ENCODE measurements around the gene FLNB. TPM values are rescaled to one million over a fixed set of nuclear protein-coding genes. Genes with fewer than 3 reads are reported as not detected.

The FLNB gene
- total RNA-seq, 4 donors from 2014 or later = 282 to 707 (median 563) TPM

DNA sequence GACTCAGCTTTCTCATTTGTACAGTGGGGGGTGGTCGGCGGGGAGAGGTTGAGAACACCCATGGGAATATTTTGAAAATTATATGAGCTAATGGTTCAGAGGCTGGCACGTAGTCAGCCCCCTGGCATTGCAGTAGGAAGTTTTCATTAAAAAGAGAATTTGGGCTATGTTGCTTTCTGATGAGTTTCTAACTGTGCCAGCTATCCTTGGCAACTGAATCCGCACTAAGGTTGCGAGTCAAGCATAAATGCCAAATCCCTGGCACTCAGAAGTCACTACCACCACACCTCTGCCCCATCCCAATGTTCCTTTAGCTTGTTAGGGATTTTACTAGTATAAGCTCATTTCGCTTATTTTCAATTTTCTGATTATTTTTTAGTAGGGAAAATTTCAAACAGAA lies 111.0 kb downstream of the FLNB start:
- H3K4me1 ChIP-seq = peaks cover 5 to 38% (median 15%) of the 10 kb centered on the region in 4 donors
- TF ChIP-seq POLR2AphosphoS5 (IDR thresholded peaks at IDR 0.05) = no peak
- TF ChIP-seq POLR2A (IDR thresholded peaks at IDR 0.05) = no peak
- TF ChIP-seq, protein P1, sequence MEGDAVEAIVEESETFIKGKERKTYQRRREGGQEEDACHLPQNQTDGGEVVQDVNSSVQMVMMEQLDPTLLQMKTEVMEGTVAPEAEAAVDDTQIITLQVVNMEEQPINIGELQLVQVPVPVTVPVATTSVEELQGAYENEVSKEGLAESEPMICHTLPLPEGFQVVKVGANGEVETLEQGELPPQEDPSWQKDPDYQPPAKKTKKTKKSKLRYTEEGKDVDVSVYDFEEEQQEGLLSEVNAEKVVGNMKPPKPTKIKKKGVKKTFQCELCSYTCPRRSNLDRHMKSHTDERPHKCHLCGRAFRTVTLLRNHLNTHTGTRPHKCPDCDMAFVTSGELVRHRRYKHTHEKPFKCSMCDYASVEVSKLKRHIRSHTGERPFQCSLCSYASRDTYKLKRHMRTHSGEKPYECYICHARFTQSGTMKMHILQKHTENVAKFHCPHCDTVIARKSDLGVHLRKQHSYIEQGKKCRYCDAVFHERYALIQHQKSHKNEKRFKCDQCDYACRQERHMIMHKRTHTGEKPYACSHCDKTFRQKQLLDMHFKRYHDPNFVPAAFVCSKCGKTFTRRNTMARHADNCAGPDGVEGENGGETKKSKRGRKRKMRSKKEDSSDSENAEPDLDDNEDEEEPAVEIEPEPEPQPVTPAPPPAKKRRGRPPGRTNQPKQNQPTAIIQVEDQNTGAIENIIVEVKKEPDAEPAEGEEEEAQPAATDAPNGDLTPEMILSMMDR (IDR thresholded peaks at IDR 0.05) = no peak
- no peak for TF ChIP-seq EP300 (IDR thresholded peaks at IDR 0.05; ENCODE audit: low read depth)
- intact Hi-C loops (cut with DNase I; ENCODE audit: low total_unique reads) = no loop called here
- H3K36me3 ChIP-seq = peaks cover 0 to 58% (median 14%) of the 10 kb centered on the region in 4 donors
- H3K9me3 ChIP-seq = no peaks in the 10 kb centered on the region
- WGBS, 2 donors (ENCODE audit: low coverage in 1 of 2) = 92% methylated on average over 3 to 6 of the region's 6 CpGs
- no peak overlapping the region for H3K27ac ChIP-seq
- no peak overlapping the region for H3K4me3 ChIP-seq
- in situ Hi-C loops (cut with MboI; ENCODE audit: low pct_ligation_motif_present in 1 of 4, low pct_unique_long_range_greater_than_20kb in 1 of 4, low sequenced_read_pairs in 3 of 4) = no loop called here
- DNase-seq = no peak
- H3K27me3 ChIP-seq = no peaks in the 10 kb centered on the region

- WGBS, 2 donors (ENCODE audit: low coverage in 1 of 2) = 55 to 65% methylated on average over 8 to 10 of the region's 10 CpGs
- in situ Hi-C loops (cut with MboI; ENCODE audit: low pct_ligation_motif_present in 1 of 4, low pct_unique_long_range_greater_than_20kb in 1 of 4, low sequenced_read_pairs in 3 of 4) (no loop called here), intact Hi-C loops (cut with DNase I; ENCODE audit: low total_unique reads) (no loop called here)
- H3K27ac ChIP-seq = peak overlapping the region; percentile 25 to 43 (median 32)
- H3K4me3 ChIP-seq = no peak overlapping the region
- TF ChIP-seq POLR2A (IDR thresholded peaks at IDR 0.05) (no peak), POLR2AphosphoS5 (IDR thresholded peaks at IDR 0.05) (no peak), EP300 (IDR thresholded peaks at IDR 0.05; ENCODE audit: low read depth) (no peak)
- TF ChIP-seq, protein P1 (IDR thresholded peaks at IDR 0.05) = no peak
- H3K9me3 ChIP-seq = no peaks in the 10 kb centered on the region
- H3K4me1 ChIP-seq = peaks cover 5 to 38% (median 15%) of the 10 kb centered on the region in 4 donors
- no peaks in the 10 kb centered on the region for H3K27me3 ChIP-seq
- DNase-seq = no peak
- peaks cover 0 to 58% (median 15%) of the 10 kb centered on the region in 4 donors for H3K36me3 ChIP-seq
Measured at GRCh38 chr3:58120075-58120812, 112.0 kb downstream of the FLNB start.

GRCh38 chr3:58121183-58121582 lies 113.0 kb downstream of the FLNB start:
- intact Hi-C loops (cut with DNase I; ENCODE audit: low total_unique reads) (no loop called here), in situ Hi-C loops (cut with MboI; ENCODE audit: low pct_ligation_motif_present in 1 of 4, low pct_unique_long_range_greater_than_20kb in 1 of 4, low sequenced_read_pairs in 3 of 4) (no loop called here)
- Histone ChIP-seq H3K27ac (peak overlapping the region in 1 of 4 donors; percentile 35), H3K27me3 (no peaks in the 10 kb centered on the region), H3K4me1 (peaks cover 5 to 30% (median 14%) of the 10 kb centered on the region in 4 donors), H3K4me3 (no peak overlapping the region), H3K36me3 (peaks cover 0 to 60% (median 18%) of the 10 kb centered on the region in 4 donors), H3K9me3 (no peaks in the 10 kb centered on the region)
- TF ChIP-seq EP300 (IDR thresholded peaks at IDR 0.05; ENCODE audit: low read depth) (no peak), POLR2AphosphoS5 (IDR thresholded peaks at IDR 0.05) (peak in 1 of 3 donors; percentile 8)
- no peak for DNase-seq
- WGBS, 2 donors (ENCODE audit: low coverage in 1 of 2) = 90% methylated on average over 11 of the region's 11 CpGs; no CpG with 5 or more reads in 1 of the 2 donors

DNA sequence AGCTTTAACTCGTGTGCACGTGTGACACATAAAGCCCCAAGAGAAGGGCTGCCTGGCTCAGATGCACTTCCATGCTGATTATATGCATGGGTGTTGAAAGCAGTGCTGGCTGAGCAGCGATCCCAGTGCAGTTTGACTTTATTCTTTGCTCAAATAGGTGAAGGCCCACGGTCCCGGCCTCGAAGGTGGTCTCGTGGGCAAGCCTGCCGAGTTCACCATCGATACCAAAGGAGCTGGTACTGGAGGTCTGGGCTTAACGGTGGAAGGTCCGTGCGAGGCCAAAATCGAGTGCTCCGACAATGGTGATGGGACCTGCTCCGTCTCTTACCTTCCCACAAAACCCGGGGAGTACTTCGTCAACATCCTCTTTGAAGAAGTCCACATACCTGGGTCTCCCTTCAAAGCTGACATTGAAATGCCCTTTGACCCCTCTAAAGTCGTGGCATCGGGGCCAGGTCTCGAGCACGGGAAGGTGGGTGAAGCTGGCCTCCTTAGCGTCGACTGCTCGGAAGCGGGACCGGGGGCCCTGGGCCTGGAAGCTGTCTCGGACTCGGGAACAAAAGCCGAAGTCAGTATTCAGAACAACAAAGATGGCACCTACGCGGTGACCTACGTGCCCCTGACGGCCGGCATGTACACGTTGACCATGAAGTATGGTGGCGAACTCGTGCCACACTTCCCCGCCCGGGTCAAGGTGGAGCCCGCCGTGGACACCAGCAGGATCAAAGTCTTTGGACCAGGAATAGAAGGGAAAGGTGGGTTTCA lies 114.9 kb downstream of the FLNB start:
- Histone ChIP-seq H3K27me3 (no peaks in the 10 kb centered on the region), H3K9me3 (no peaks in the 10 kb centered on the region), H3K27ac (no peak overlapping the region), H3K36me3 (peaks cover 0 to 68% (median 27%) of the 10 kb centered on the region in 4 donors), H3K4me3 (no peak overlapping the region), H3K4me1 (peaks cover 0 to 12% (median 2%) of the 10 kb centered on the region in 4 donors)
- intact Hi-C loops (cut with DNase I; ENCODE audit: low total_unique reads) (no loop called here), in situ Hi-C loops (cut with MboI; ENCODE audit: low pct_ligation_motif_present in 1 of 4, low pct_unique_long_range_greater_than_20kb in 1 of 4, low sequenced_read_pairs in 3 of 4) (no loop called here)
- TF ChIP-seq POLR2A (IDR thresholded peaks at IDR 0.05) (no peak), POLR2AphosphoS5 (IDR thresholded peaks at IDR 0.05) (no peak), EP300 (IDR thresholded peaks at IDR 0.05; ENCODE audit: low read depth) (no peak)
- TF ChIP-seq, protein P1 (IDR thresholded peaks at IDR 0.05) = no peak
- no peak for DNase-seq
- WGBS, 2 donors (ENCODE audit: low coverage in 1 of 2) = 93 to 94% methylated on average over 4 to 41 of the region's 41 CpGs
